ENCODE results near the gene ATP7A.

- TF ChIP-seq CTCF (IDR thresholded peaks at IDR 0.05), result no peak
- TF ChIP-seq EP300 (IDR thresholded peaks at IDR 0.05), result no peak
Observed at GRCh38 chrX:77937291-77937690, 26.8 kb downstream of the ATP7A start.
